Endodermal cell (in vitro differentiated cells): ENCODE measurements around the gene PPP1R18. TPM values are rescaled to one million over a fixed set of nuclear protein-coding genes. Genes with fewer than 3 reads are reported as not detected.
A peak's percentile ranks its signal among the peaks of the same experiment; 100 is the strongest.

ENCODE experiments used
- DNase-seq: peaks from one replicate; pipeline ENCODE4 v3.0.0-alpha.2; 2017
- H3K27ac ChIP-seq: 2 replicates; pipeline ENCODE4 v1.5.1; 2013; ENCODE audit warnings: mild to moderate bottlenecking, low read depth, low read length, moderate library complexity
- H3K27me3 ChIP-seq: 2 replicates; pipeline ENCODE4 v1.6.1; 2013; ENCODE audit warnings: mild to moderate bottlenecking, low read length, moderate library complexity; ENCODE audit not compliant: insufficient read depth, control insufficient read depth, poor library complexity, severe bottlenecking
- H3K36me3 ChIP-seq: 2 replicates; pipeline ENCODE4 v1.7.0; 2013; ENCODE audit warnings: mild to moderate bottlenecking, low read length, moderate library complexity; ENCODE audit not compliant: control insufficient read depth, insufficient read depth
- H3K4me1 ChIP-seq: one replicate; pipeline ENCODE4 v1.7.0; 2013; ENCODE audit warnings: low read length; ENCODE audit not compliant: control insufficient read depth, insufficient read depth
- H3K4me3 ChIP-seq: 2 replicates; pipeline ENCODE4 v1.5.1; 2013; ENCODE audit warnings: mild to moderate bottlenecking, low read length, moderate library complexity
- H3K9ac ChIP-seq: 2 replicates; pipeline ENCODE4 v1.6.1; 2013; ENCODE audit warnings: mild to moderate bottlenecking, low read length, moderate library complexity; ENCODE audit not compliant: poor library complexity, severe bottlenecking; ENCODE audit errors: extremely low read depth
- H3K9me3 ChIP-seq: 2 replicates; pipeline ENCODE4 v1.6.1; 2013; ENCODE audit warnings: mild to moderate bottlenecking, low read length, moderate library complexity; ENCODE audit not compliant: control insufficient read depth
- H3K27ac Mint-ChIP-seq: 2 replicates; pipeline ENCODE4 v1.8.0; 2020; ENCODE audit warnings: mixed read lengths
- H3K27me3 Mint-ChIP-seq: 2 replicates; pipeline ENCODE4 v1.8.0; 2021; ENCODE audit warnings: mild to moderate bottlenecking, mixed read lengths; ENCODE audit not compliant: insufficient read depth
- H3K36me3 Mint-ChIP-seq: 2 replicates; pipeline ENCODE4 v1.8.0; 2020; ENCODE audit warnings: low read depth, mixed read lengths
- H3K4me1 Mint-ChIP-seq: 2 replicates; pipeline ENCODE4 v1.8.0; 2020; ENCODE audit warnings: mixed read lengths
- H3K4me3 Mint-ChIP-seq: 2 replicates; pipeline ENCODE4 v1.8.0; 2020; ENCODE audit warnings: mild to moderate bottlenecking, moderate library complexity, mixed read lengths
- H3K9me3 Mint-ChIP-seq: 2 replicates; pipeline ENCODE4 v1.8.0; 2020; ENCODE audit warnings: mild to moderate bottlenecking, mixed read lengths
- WGBS, 2 experiments: methylation state at CpG; one replicate each; pipeline versions ENCODE4 v1.1.5 to v1.1.7; 2013; ENCODE audit warnings: missing lambda C conversion rate in 2 of 2, mixed read lengths in 1 of 2; ENCODE audit not compliant: insufficient coverage in 1 of 2, insufficient read length in 1 of 2; 5-methylcytosine and 5-hydroxymethylcytosine counted together
- total RNA-seq, 2 donors: library from RNA; stranded (reverse); fragmentation: NEBNext Ultra II Directional in 1 of 2; extraction: Animal tissue kit (Norgen Biotek cat#: 25700) in 1 of 2; gene quantifications; 2 replicates in 1 of 2; 3 replicates in 1 of 2; pipeline ENCODE4 v1.2.1, GENCODE V29; 2021
- TF ChIP-seq, protein P1 (sequence below): fragments of 200-600 bp; sonication (generic); conservative IDR thresholded peaks from 2 replicates; pipeline ENCODE4 v1.5.0; 2021; ENCODE audit warnings: antibody characterized with exemption, mild to moderate bottlenecking

Gene PPP1R18
- total RNA-seq, 2 donors from 2014 or later, result 27.6 to 31.4 TPM

- no peaks in the 10 kb centered on the region for H3K27me3 ChIP-seq
- Mint-ChIP-seq H3K4me3 (peak within 1 kb of the TSS; percentile 99), H3K9me3 (no peaks in the 10 kb centered on the region), H3K27me3 (no peaks in the 10 kb centered on the region), H3K27ac (peak within 1 kb of the TSS; percentile 100), H3K4me1 (peaks cover 17% of the 10 kb centered on the region), H3K36me3 (peaks cover 39% of the 10 kb centered on the region)
- TF ChIP-seq, protein P1, sequence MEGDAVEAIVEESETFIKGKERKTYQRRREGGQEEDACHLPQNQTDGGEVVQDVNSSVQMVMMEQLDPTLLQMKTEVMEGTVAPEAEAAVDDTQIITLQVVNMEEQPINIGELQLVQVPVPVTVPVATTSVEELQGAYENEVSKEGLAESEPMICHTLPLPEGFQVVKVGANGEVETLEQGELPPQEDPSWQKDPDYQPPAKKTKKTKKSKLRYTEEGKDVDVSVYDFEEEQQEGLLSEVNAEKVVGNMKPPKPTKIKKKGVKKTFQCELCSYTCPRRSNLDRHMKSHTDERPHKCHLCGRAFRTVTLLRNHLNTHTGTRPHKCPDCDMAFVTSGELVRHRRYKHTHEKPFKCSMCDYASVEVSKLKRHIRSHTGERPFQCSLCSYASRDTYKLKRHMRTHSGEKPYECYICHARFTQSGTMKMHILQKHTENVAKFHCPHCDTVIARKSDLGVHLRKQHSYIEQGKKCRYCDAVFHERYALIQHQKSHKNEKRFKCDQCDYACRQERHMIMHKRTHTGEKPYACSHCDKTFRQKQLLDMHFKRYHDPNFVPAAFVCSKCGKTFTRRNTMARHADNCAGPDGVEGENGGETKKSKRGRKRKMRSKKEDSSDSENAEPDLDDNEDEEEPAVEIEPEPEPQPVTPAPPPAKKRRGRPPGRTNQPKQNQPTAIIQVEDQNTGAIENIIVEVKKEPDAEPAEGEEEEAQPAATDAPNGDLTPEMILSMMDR, result peak; percentile 39
- H3K4me1 ChIP-seq, result no peaks in the 10 kb centered on the region
- peak within 1 kb of the TSS; percentile 88 for H3K9ac ChIP-seq
- H3K9me3 ChIP-seq, result no peaks in the 10 kb centered on the region
- whole genome bisulfite sequencing, 2 experiments, result 0% methylated on average over 41 to 48 of the region's 48 CpGs
- peaks cover 39% of the 10 kb centered on the region for H3K36me3 ChIP-seq
- H3K4me3 ChIP-seq, result peak within 1 kb of the TSS; percentile 99
- peak; percentile 99 for DNase-seq
- H3K27ac ChIP-seq, result peak within 1 kb of the TSS; percentile 91
These were observed 30.8 kb upstream of the PPP1R18 start, which contains the start of gene MDC1 for GRCh38 chr6:30717129-30717844. MDC1 (minus strand) TSS chr6:30717281; CDS start chr6:30715175, 2,106 bp downstream.

GRCh38 chr6:30716879-30717128 is 30.4 kb upstream of the PPP1R18 start:
- Mint-ChIP-seq H3K4me3 (peak overlapping the region; percentile 99), H3K27me3 (no peaks in the 10 kb centered on the region), H3K36me3 (peaks cover 39% of the 10 kb centered on the region), H3K9me3 (no peaks in the 10 kb centered on the region), H3K27ac (peak overlapping the region; percentile 100), H3K4me1 (peaks cover 15% of the 10 kb centered on the region)
- Histone ChIP-seq H3K9me3 (no peaks in the 10 kb centered on the region), H3K4me3 (peak overlapping the region; percentile 99), H3K9ac (peak overlapping the region; percentile 67), H3K4me1 (no peaks in the 10 kb centered on the region), H3K36me3 (peaks cover 39% of the 10 kb centered on the region), H3K27ac (peak overlapping the region; percentile 84), H3K27me3 (no peaks in the 10 kb centered on the region)
- TF ChIP-seq, protein P1, result no peak
- 0% methylated on average over 4 to 8 of the region's 8 CpGs for WGBS, 2 experiments
- DNase-seq, result no peak

GRCh38 chr6:30714263-30714662 is 27.8 kb upstream of the PPP1R18 start:
- H3K36me3 Mint-ChIP-seq, result peaks cover 47% of the 10 kb centered on the region

More at GRCh38 chr6:30714263-30714662, 27.8 kb upstream of the PPP1R18 start:
- TF ChIP-seq, protein P1, result no peak
- H3K27ac Mint-ChIP-seq, result no peak overlapping the region
- H3K36me3 ChIP-seq, result peaks cover 54% of the 10 kb centered on the region
- H3K4me3 ChIP-seq, result no peak overlapping the region
- peaks cover 12% of the 10 kb centered on the region for H3K4me1 Mint-ChIP-seq
- H3K4me3 Mint-ChIP-seq, result no peak overlapping the region
- WGBS, 2 experiments, result 100% methylated on average over 1 of the region's 1 CpG; no CpG with 5 or more reads in 1 of the 2 experiments
- DNase-seq, result no peak
- no peaks in the 10 kb centered on the region for H3K27me3 Mint-ChIP-seq
- no peaks in the 10 kb centered on the region for H3K27me3 ChIP-seq
- no peaks in the 10 kb centered on the region for H3K9me3 ChIP-seq
- no peak overlapping the region for H3K27ac ChIP-seq
- H3K9me3 Mint-ChIP-seq, result no peaks in the 10 kb centered on the region
- H3K9ac ChIP-seq, result no peak overlapping the region
- H3K4me1 ChIP-seq, result no peaks in the 10 kb centered on the region
